Neural progenitor cell (in vitro differentiated cells): Measurements from ENCODE around the gene C1orf115. TPM values are rescaled to one million over a fixed set of nuclear protein-coding genes. Genes with fewer than 3 reads are reported as not detected.

Source experiments
- DNase-seq: peaks from one replicate; pipeline ENCODE4 v3.0.0-alpha.2; 2016; ENCODE audit warnings: low spot score
- H2AFZ ChIP-seq: fragments of 200-600 bp; sonication (generic); replicated peaks from 2 replicates; pipeline ENCODE4 v1.6.1; 2016; ENCODE audit warnings: antibody characterized with exemption
- H3F3A ChIP-seq: fragments of 200-600 bp; sonication (generic); 2 replicates; pipeline ENCODE4 v1.6.1; 2016; ENCODE audit warnings: antibody characterized with exemption, low read depth
- H3K27ac ChIP-seq: fragments of 200-600 bp; sonication (generic); 2 replicates; pipeline ENCODE4 v1.5.1; 2016; ENCODE audit warnings: mild to moderate bottlenecking
- H3K27me3 ChIP-seq: fragments of 200-600 bp; sonication (generic); 2 replicates; pipeline ENCODE4 v1.6.1; 2016; ENCODE audit warnings: mild to moderate bottlenecking, moderate library complexity
- H3K36me3 ChIP-seq: fragments of 200-600 bp; sonication (generic); 2 replicates; pipeline ENCODE4 v1.5.1; 2016
- H3K4me1 ChIP-seq: fragments of 200-600 bp; sonication (generic); 2 replicates; pipeline ENCODE4 v1.6.1; 2016; ENCODE audit warnings: mixed run types
- H3K4me2 ChIP-seq: fragments of 200-600 bp; sonication (generic); 2 replicates; pipeline ENCODE4 v1.6.1; 2016
- H3K4me3 ChIP-seq: fragments of 200-600 bp; sonication (generic); 2 replicates; pipeline ENCODE4 v1.5.1; 2016
- H3K79me2 ChIP-seq: fragments of 200-600 bp; sonication (generic); 2 replicates; pipeline ENCODE4 v1.6.1; 2016; ENCODE audit warnings: low read depth
- H3K9ac ChIP-seq: fragments of 200-600 bp; sonication (generic); 2 replicates; pipeline ENCODE4 v1.6.1; 2016
- H3K9me3 ChIP-seq: fragments of 200-600 bp; sonication (generic); 2 replicates; pipeline ENCODE4 v1.5.1; 2016; ENCODE audit warnings: low read depth
- H4K20me1 ChIP-seq: fragments of 200-600 bp; sonication (generic); 2 replicates; pipeline ENCODE4 v1.6.1; 2016; ENCODE audit warnings: low read depth
- H3K27ac Mint-ChIP-seq: 3 replicates; pipeline ENCODE4 v1.8.0; 2021; ENCODE audit warnings: mixed read lengths
- H3K27me3 Mint-ChIP-seq: 2 replicates; pipeline ENCODE4 v1.8.0; 2022; ENCODE audit warnings: low read depth, mild to moderate bottlenecking, inconsistent platforms, moderate library complexity, mixed read lengths; ENCODE audit not compliant: insufficient read depth
- H3K36me3 Mint-ChIP-seq: 3 replicates; pipeline ENCODE4 v1.8.0; 2021; ENCODE audit warnings: mixed read lengths
- H3K4me1 Mint-ChIP-seq: 3 replicates; pipeline ENCODE4 v1.8.0; 2021; ENCODE audit warnings: mixed read lengths
- H3K4me3 Mint-ChIP-seq: 3 replicates; pipeline ENCODE4 v1.8.0; 2021; ENCODE audit warnings: mild to moderate bottlenecking, moderate library complexity, mixed read lengths
- H3K9me3 Mint-ChIP-seq: 3 replicates; pipeline ENCODE4 v1.8.0; 2020; ENCODE audit warnings: mixed read lengths
- CTCF ChIP-seq: fragments of 200-600 bp; sonication (generic); IDR thresholded peaks from 2 replicates; pipeline ENCODE4 v1.5.1; 2017; ENCODE audit warnings: antibody characterized with exemption, mild to moderate bottlenecking
- EZH2 ChIP-seq: fragments of 200-600 bp; sonication (generic); IDR thresholded peaks from 2 replicates; pipeline ENCODE4 v1.6.1; 2017; ENCODE audit warnings: antibody characterized with exemption, mild to moderate bottlenecking, moderate library complexity
- EZH2phosphoT487 ChIP-seq: fragments of 200-600 bp; sonication (generic); IDR thresholded peaks from 2 replicates; pipeline ENCODE4 v1.6.1; 2017; ENCODE audit warnings: antibody characterized with exemption
- total RNA-seq: library from RNA; depleted of rRNA; stranded (reverse); fragments of >200 nt; gene quantifications from 2 replicates; pipeline ENCODE4 v1.2.3, GENCODE V29; 2015; ENCODE audit warnings: low replicate concordance

Gene C1orf115
- total RNA-seq, 1 donor from 2014 or later = 6.2 TPM

- Histone ChIP-seq H3K27ac (no peak overlapping the region), H3F3A (no peaks in the 10 kb centered on the region), H3K9ac (no peak overlapping the region), H3K4me3 (no peak overlapping the region), H4K20me1 (no peaks in the 10 kb centered on the region), H3K9me3 (no peaks in the 10 kb centered on the region), H3K79me2 (no peaks in the 10 kb centered on the region), H3K27me3 (no peaks in the 10 kb centered on the region), H3K4me2 (no peak overlapping the region), H2AFZ (no peak overlapping the region), H3K36me3 (no peaks in the 10 kb centered on the region), H3K4me1 (peaks cover 7% of the 10 kb centered on the region)
- Mint-ChIP-seq H3K27me3 (peaks cover 2% of the 10 kb centered on the region), H3K27ac (peak overlapping the region; percentile 54), H3K4me3 (no peak overlapping the region), H3K9me3 (peaks cover 5% of the 10 kb centered on the region), H3K4me1 (peaks cover 4% of the 10 kb centered on the region), H3K36me3 (no peaks in the 10 kb centered on the region)
- TF ChIP-seq EZH2phosphoT487 (no peak), EZH2 (no peak), CTCF (no peak)
- DNase-seq = no peak
Measured at GRCh38 chr1:220701974-220702373, 11.8 kb downstream of the C1orf115 start.

- Histone ChIP-seq H4K20me1 (no peaks in the 10 kb centered on the region), H3K36me3 (no peaks in the 10 kb centered on the region), H3K9ac (no peak overlapping the region), H3K4me2 (no peak overlapping the region), H3F3A (no peaks in the 10 kb centered on the region), H3K4me1 (peaks cover 7% of the 10 kb centered on the region), H2AFZ (peak overlapping the region; percentile 14), H3K79me2 (no peaks in the 10 kb centered on the region), H3K4me3 (no peak overlapping the region), H3K9me3 (no peaks in the 10 kb centered on the region), H3K27me3 (no peaks in the 10 kb centered on the region), H3K27ac (no peak overlapping the region)
- H3K9me3 Mint-ChIP-seq = peaks cover 5% of the 10 kb centered on the region
- no peak overlapping the region for H3K4me3 Mint-ChIP-seq
- H3K27ac Mint-ChIP-seq = no peak overlapping the region
- H3K4me1 Mint-ChIP-seq = peaks cover 4% of the 10 kb centered on the region
- TF ChIP-seq EZH2 = no peak
- no peak for TF ChIP-seq EZH2phosphoT487
- no peak for TF ChIP-seq CTCF
- no peak for DNase-seq
- H3K36me3 Mint-ChIP-seq = no peaks in the 10 kb centered on the region
- H3K27me3 Mint-ChIP-seq = peaks cover 3% of the 10 kb centered on the region
Measured at GRCh38 chr1:220702733-220703270, 12.6 kb downstream of the C1orf115 start.

GRCh38 chr1:220703305-220703704 is 13.1 kb downstream of the C1orf115 start:
- TF ChIP-seq CTCF (no peak), EZH2 (no peak), EZH2phosphoT487 (no peak)
- Histone ChIP-seq H3K4me3 (no peak overlapping the region), H3K4me1 (peaks cover 7% of the 10 kb centered on the region), H3K27me3 (no peaks in the 10 kb centered on the region), H3K36me3 (no peaks in the 10 kb centered on the region), H3K4me2 (no peak overlapping the region), H3K9me3 (no peaks in the 10 kb centered on the region), H2AFZ (peak overlapping the region; percentile 14), H3K9ac (no peak overlapping the region), H3F3A (no peaks in the 10 kb centered on the region), H4K20me1 (no peaks in the 10 kb centered on the region), H3K27ac (no peak overlapping the region), H3K79me2 (no peaks in the 10 kb centered on the region)
- H3K4me1 Mint-ChIP-seq = peaks cover 4% of the 10 kb centered on the region
- no peak for DNase-seq
- peaks cover 3% of the 10 kb centered on the region for H3K27me3 Mint-ChIP-seq
- no peaks in the 10 kb centered on the region for H3K36me3 Mint-ChIP-seq
- peaks cover 5% of the 10 kb centered on the region for H3K9me3 Mint-ChIP-seq
- no peak overlapping the region for H3K4me3 Mint-ChIP-seq
- no peak overlapping the region for H3K27ac Mint-ChIP-seq
